ENCODE results near the gene PWWP2B. TPM values are rescaled to one million over a fixed set of nuclear protein-coding genes. Genes with fewer than 3 reads are reported as not detected.

Gene PWWP2B
- total RNA-seq, 2 donors from 2014 or later: 33.8 to 61.0 TPM

GRCh38 chr10:132452216-132452650 lies 55.2 kb downstream of the PWWP2B start:
- peak overlapping the region; percentile 58 to 79 for H3K9ac ChIP-seq (ENCODE audit: low read depth in 2 of 2, low read length in 2 of 2)
- no peak overlapping the region for H3K4me3 ChIP-seq
- TF ChIP-seq CTCF (IDR thresholded peaks at IDR 0.05): peak; percentile 13
- peak overlapping the region; percentile 16 for H3K27ac ChIP-seq
- H3K4me1 ChIP-seq: peaks cover 31% of the 10 kb centered on the region
- intact Hi-C loops (cut with DNase I): loop anchor here (2.0 kb wide), 1 partner anchor 65 kb away; no protein-coding TSS in a partner anchor
- H3K36me3 ChIP-seq: no peaks in the 10 kb centered on the region
- no peaks in the 10 kb centered on the region for H3K9me3 ChIP-seq
- DNase-seq: no peak
- no peaks in the 10 kb centered on the region for H3K27me3 ChIP-seq

- H3K9me3 ChIP-seq: no peaks in the 10 kb centered on the region
- intact Hi-C loops (cut with DNase I): loop anchor here (2.0 kb wide), 1 partner anchor 66 kb away; no protein-coding TSS in a partner anchor
- peak; percentile 99 for TF ChIP-seq CTCF (IDR thresholded peaks at IDR 0.05)
- H3K27ac ChIP-seq: peak overlapping the region; percentile 30
- no peak overlapping the region for H3K4me3 ChIP-seq
- DNase-seq: peak; percentile 94
- H3K4me1 ChIP-seq: peaks cover 25% of the 10 kb centered on the region
- peak overlapping the region; percentile 58 to 79 for H3K9ac ChIP-seq (ENCODE audit: low read depth in 2 of 2, low read length in 2 of 2)
- H3K27me3 ChIP-seq: no peaks in the 10 kb centered on the region
- H3K36me3 ChIP-seq: no peaks in the 10 kb centered on the region
Observed at GRCh38 chr10:132452651-132453469, 55.9 kb downstream of the PWWP2B start.

GRCh38 chr10:132453470-132453861 lies 56.5 kb downstream of the PWWP2B start:
- DNase-seq: no peak
- H3K9ac ChIP-seq (ENCODE audit: low read depth in 2 of 2, low read length in 2 of 2): peak overlapping the region; percentile 13
- H3K27ac ChIP-seq: peak overlapping the region; percentile 30
- H3K9me3 ChIP-seq: no peaks in the 10 kb centered on the region
- no peaks in the 10 kb centered on the region for H3K36me3 ChIP-seq
- no peaks in the 10 kb centered on the region for H3K27me3 ChIP-seq
- no peak for TF ChIP-seq CTCF (IDR thresholded peaks at IDR 0.05)
- intact Hi-C loops (cut with DNase I): loop anchor here (2.0 kb wide), 1 partner anchor 67 kb away; no protein-coding TSS in a partner anchor
- H3K4me1 ChIP-seq: peaks cover 23% of the 10 kb centered on the region
- no peak overlapping the region for H3K4me3 ChIP-seq

GRCh38 chr10:132454296-132455198 lies 57.5 kb downstream of the PWWP2B start:
- Histone ChIP-seq H3K36me3 (no peaks in the 10 kb centered on the region), H3K4me1 (peaks cover 23% of the 10 kb centered on the region), H3K27me3 (no peaks in the 10 kb centered on the region), H3K4me3 (no peak overlapping the region), H3K9ac (ENCODE audit: low read depth in 2 of 2, low read length in 2 of 2) (peak overlapping the region in 1 of 2 donors; percentile 14), H3K9me3 (no peaks in the 10 kb centered on the region), H3K27ac (peak overlapping the region; percentile 30)
- intact Hi-C loops (cut with DNase I): loop anchor here (2.0 kb wide), 1 partner anchor 232 kb away; no protein-coding TSS in a partner anchor
- TF ChIP-seq CTCF (IDR thresholded peaks at IDR 0.05): no peak
- no peak for DNase-seq

- no peak overlapping the region for H3K4me3 ChIP-seq
- H3K9me3 ChIP-seq: no peaks in the 10 kb centered on the region
- intact Hi-C loops (cut with DNase I): loop anchor here (2.0 kb wide), 1 partner anchor 233 kb away; no protein-coding TSS in a partner anchor
- no peaks in the 10 kb centered on the region for H3K27me3 ChIP-seq
- peak overlapping the region in 1 of 2 donors; percentile 47 for H3K9ac ChIP-seq (ENCODE audit: low read depth in 2 of 2, low read length in 2 of 2)
- DNase-seq: peak; percentile 79
- H3K4me1 ChIP-seq: peaks cover 31% of the 10 kb centered on the region
- TF ChIP-seq CTCF (IDR thresholded peaks at IDR 0.05): no peak
- H3K36me3 ChIP-seq: no peaks in the 10 kb centered on the region
- H3K27ac ChIP-seq: no peak overlapping the region
Observed at GRCh38 chr10:132455441-132455971, 58.5 kb downstream of the PWWP2B start.
